ENCODE data around the gene IL17B.
A peak's percentile ranks its signal among the peaks of the same experiment; 100 is the strongest.

IL17B gene

GRCh38 chr5:149408252-149409099 lies 29.4 kb upstream of the IL17B start:
- no CpG with 5 or more reads among the region's 12 CpGs for WGBS, 2 donors (ENCODE audit: extremely low coverage in 2 of 2, insufficient read length in 2 of 2, insufficient replicate concordance in 1 of 2)
- H3K9me3 ChIP-seq (replicated peaks in 1 of 2; ENCODE audit: control insufficient read depth in 2 of 2, insufficient read depth in 1 of 2, low read depth in 1 of 2, low read length in 2 of 2), result no peaks in the 10 kb centered on the region
- H3K36me3 ChIP-seq (replicated peaks in 1 of 2; ENCODE audit: control insufficient read depth in 2 of 2, insufficient read depth in 2 of 2, low read length in 2 of 2), result no peaks in the 10 kb centered on the region
- H3K23ac ChIP-seq (ENCODE audit: low read depth, low read length, poor library complexity), result no peak overlapping the region
- no peak overlapping the region for H4K8ac ChIP-seq (ENCODE audit: low read depth, low read length)
- H3K4me1 ChIP-seq (ENCODE audit: control insufficient read depth in 2 of 2, insufficient read depth in 1 of 2, low read depth in 1 of 2, low read length in 2 of 2), result peaks cover 18 to 20% of the 10 kb centered on the region in 2 donors
- peak overlapping the region; percentile 77 for H4K91ac ChIP-seq (ENCODE audit: low read depth, low read length, poor library complexity)
- H2BK15ac ChIP-seq (ENCODE audit: low read length), result peak overlapping the region; percentile 90
- no peak overlapping the region for H2BK5ac ChIP-seq (ENCODE audit: low read length)
- no peak overlapping the region for H3K14ac ChIP-seq (ENCODE audit: low read length)
- H2AK5ac ChIP-seq (ENCODE audit: low read depth, low read length), result peak overlapping the region; percentile 53
- no peak overlapping the region for H2AFZ ChIP-seq (ENCODE audit: low read length)
- no peak overlapping the region for H3K4me3 ChIP-seq (ENCODE audit: low read length in 2 of 2)
- peak overlapping the region; percentile 59 for H3K4ac ChIP-seq (ENCODE audit: low read length)
- no peak overlapping the region for H3K18ac ChIP-seq (ENCODE audit: low read length)
- H3K4me2 ChIP-seq (ENCODE audit: insufficient read depth, low read length, poor library complexity, severe bottlenecking), result no peak overlapping the region
- H3K27me3 ChIP-seq (ENCODE audit: control insufficient read depth in 3 of 3, insufficient read depth in 3 of 3, low read depth in 1 of 3, low read length in 3 of 3), result peaks cover 0 to 7% (median 0%) of the 10 kb centered on the region in 3 experiments
- no peaks in the 10 kb centered on the region for H3K79me1 ChIP-seq (ENCODE audit: low read depth, low read length)
- no peak overlapping the region for H2BK120ac ChIP-seq (ENCODE audit: low read depth, low read length)
- no peak overlapping the region for H3K27ac ChIP-seq (replicated peaks; ENCODE audit: low read length)
- no peak overlapping the region for H3K9ac ChIP-seq (ENCODE audit: low read depth, low read length, poor library complexity)
- no peak for DNase-seq (ENCODE audit: low spot score)
- H2BK12ac ChIP-seq (ENCODE audit: low read length), result peak overlapping the region; percentile 68

GRCh38 chr5:149407323-149408251 lies 28.5 kb upstream of the IL17B start:
- no peak overlapping the region for H2AK5ac ChIP-seq (ENCODE audit: low read depth, low read length)
- no peak overlapping the region for H2BK12ac ChIP-seq (ENCODE audit: low read length)
- no peak overlapping the region for H2BK5ac ChIP-seq (ENCODE audit: low read length)
- H3K27me3 ChIP-seq (ENCODE audit: control insufficient read depth in 3 of 3, insufficient read depth in 3 of 3, low read depth in 1 of 3, low read length in 3 of 3), result peaks cover 0 to 7% (median 0%) of the 10 kb centered on the region in 3 experiments
- no CpG with 5 or more reads among the region's 11 CpGs for WGBS, 2 donors (ENCODE audit: extremely low coverage in 2 of 2, insufficient read length in 2 of 2, insufficient replicate concordance in 1 of 2)
- H3K27ac ChIP-seq (replicated peaks; ENCODE audit: low read length), result no peak overlapping the region
- peak overlapping the region; percentile 12 for H2AFZ ChIP-seq (ENCODE audit: low read length)
- H3K9me3 ChIP-seq (replicated peaks in 1 of 2; ENCODE audit: control insufficient read depth in 2 of 2, insufficient read depth in 1 of 2, low read depth in 1 of 2, low read length in 2 of 2), result no peaks in the 10 kb centered on the region
- H4K91ac ChIP-seq (ENCODE audit: low read depth, low read length, poor library complexity), result no peak overlapping the region
- H3K36me3 ChIP-seq (replicated peaks in 1 of 2; ENCODE audit: control insufficient read depth in 2 of 2, insufficient read depth in 2 of 2, low read length in 2 of 2), result no peaks in the 10 kb centered on the region
- no peak overlapping the region for H3K4ac ChIP-seq (ENCODE audit: low read length)
- no peak overlapping the region for H3K23ac ChIP-seq (ENCODE audit: low read depth, low read length, poor library complexity)
- H3K14ac ChIP-seq (ENCODE audit: low read length), result no peak overlapping the region
- no peak overlapping the region for H3K4me2 ChIP-seq (ENCODE audit: insufficient read depth, low read length, poor library complexity, severe bottlenecking)
- H3K79me1 ChIP-seq (ENCODE audit: low read depth, low read length), result no peaks in the 10 kb centered on the region
- H4K8ac ChIP-seq (ENCODE audit: low read depth, low read length), result no peak overlapping the region
- H2BK15ac ChIP-seq (ENCODE audit: low read length), result peak overlapping the region; percentile 69
- DNase-seq (ENCODE audit: low spot score), result no peak
- peaks cover 18 to 20% of the 10 kb centered on the region in 2 donors for H3K4me1 ChIP-seq (ENCODE audit: control insufficient read depth in 2 of 2, insufficient read depth in 1 of 2, low read depth in 1 of 2, low read length in 2 of 2)
- H3K9ac ChIP-seq (ENCODE audit: low read depth, low read length, poor library complexity), result no peak overlapping the region
- H3K18ac ChIP-seq (ENCODE audit: low read length), result peak overlapping the region; percentile 36
- no peak overlapping the region for H2BK120ac ChIP-seq (ENCODE audit: low read depth, low read length)
- H3K4me3 ChIP-seq (ENCODE audit: low read length in 2 of 2), result no peak overlapping the region

- peaks cover 18 to 20% of the 10 kb centered on the region in 2 donors for H3K4me1 ChIP-seq (ENCODE audit: control insufficient read depth in 2 of 2, insufficient read depth in 1 of 2, low read depth in 1 of 2, low read length in 2 of 2)
- no peak overlapping the region for H4K8ac ChIP-seq (ENCODE audit: low read depth, low read length)
- H2AK5ac ChIP-seq (ENCODE audit: low read depth, low read length), result peak overlapping the region; percentile 43
- no peak overlapping the region for H3K27ac ChIP-seq (replicated peaks; ENCODE audit: low read length)
- no peak overlapping the region for H2BK12ac ChIP-seq (ENCODE audit: low read length)
- H3K23ac ChIP-seq (ENCODE audit: low read depth, low read length, poor library complexity), result peak overlapping the region; percentile 9
- no peak overlapping the region for H2BK120ac ChIP-seq (ENCODE audit: low read depth, low read length)
- no peak for DNase-seq (ENCODE audit: low spot score)
- peak overlapping the region; percentile 4 for H2AFZ ChIP-seq (ENCODE audit: low read length)
- H3K27me3 ChIP-seq (ENCODE audit: control insufficient read depth in 3 of 3, insufficient read depth in 3 of 3, low read depth in 1 of 3, low read length in 3 of 3), result peaks cover 0 to 7% (median 0%) of the 10 kb centered on the region in 3 experiments
- H3K9ac ChIP-seq (ENCODE audit: low read depth, low read length, poor library complexity), result no peak overlapping the region
- no peak overlapping the region for H3K14ac ChIP-seq (ENCODE audit: low read length)
- H2BK5ac ChIP-seq (ENCODE audit: low read length), result no peak overlapping the region
- H3K79me1 ChIP-seq (ENCODE audit: low read depth, low read length), result no peaks in the 10 kb centered on the region
- H3K18ac ChIP-seq (ENCODE audit: low read length), result peak overlapping the region; percentile 84
- peak overlapping the region; percentile 69 for H2BK15ac ChIP-seq (ENCODE audit: low read length)
- H4K91ac ChIP-seq (ENCODE audit: low read depth, low read length, poor library complexity), result no peak overlapping the region
- no peaks in the 10 kb centered on the region for H3K9me3 ChIP-seq (replicated peaks in 1 of 2; ENCODE audit: control insufficient read depth in 2 of 2, insufficient read depth in 1 of 2, low read depth in 1 of 2, low read length in 2 of 2)
- H3K4ac ChIP-seq (ENCODE audit: low read length), result peak overlapping the region; percentile 32
- H3K36me3 ChIP-seq (replicated peaks in 1 of 2; ENCODE audit: control insufficient read depth in 2 of 2, insufficient read depth in 2 of 2, low read length in 2 of 2), result no peaks in the 10 kb centered on the region
- WGBS, 2 donors (ENCODE audit: extremely low coverage in 2 of 2, insufficient read length in 2 of 2, insufficient replicate concordance in 1 of 2), result no CpG with 5 or more reads among the region's 4 CpGs
- no peak overlapping the region for H3K4me2 ChIP-seq (ENCODE audit: insufficient read depth, low read length, poor library complexity, severe bottlenecking)
- no peak overlapping the region for H3K4me3 ChIP-seq (ENCODE audit: low read length in 2 of 2)
Measured at GRCh38 chr5:149406979-149407306, 27.9 kb upstream of the IL17B start.
